Uterus (tissue), 2 donors: ENCODE results near the gene PARD3.

ENCODE experiments used
- CTCF ChIP-seq, 4 experiments: fragments of 200-600 bp in 2 of 4; fragments of 450-650 bp in 2 of 4; sonication (generic) in 2 of 4; IDR thresholded peaks; one replicate each; pipeline ENCODE4 v1.5.1; 2016 to 2019; ENCODE audit warnings: antibody characterized with exemption in 4 of 4, mild to moderate bottlenecking in 2 of 4, moderate library complexity in 1 of 4
- POLR2A ChIP-seq, 2 donors: fragments of 450-650 bp; IDR thresholded peaks; one replicate each; pipeline ENCODE4 v1.6.1; 2016; ENCODE audit warnings: antibody characterized with exemption in 2 of 2, mild to moderate bottlenecking in 1 of 2, moderate library complexity in 1 of 2

- no peak for TF ChIP-seq CTCF (IDR thresholded peaks at IDR 0.05)
- no peak for TF ChIP-seq POLR2A (IDR thresholded peaks at IDR 0.05)
Measured at GRCh38 chr10:34184939-34185386, 630.1 kb downstream of the PARD3 start.
